HG03571 (cell line): Measurements from ENCODE around the gene VDAC1.

Experiments
- ATAC-seq: cut with Tn5 transposase; IDR thresholded peaks from one replicate; pipeline ENCODE4 v1.9.1; 2021; ENCODE audit not compliant: unreplicated experiment

VDAC1 gene

GRCh38 chr5:134025786-134026185 lies 21.0 kb upstream of the VDAC1 start:
- ATAC-seq = no peak

GRCh38 chr5:134024811-134025210 lies 20.0 kb upstream of the VDAC1 start:
- no peak for ATAC-seq

- no peak for ATAC-seq
Observed at GRCh38 chr5:134022333-134022732, 17.6 kb upstream of the VDAC1 start.

GRCh38 chr5:134020188-134020587 lies 15.4 kb upstream of the VDAC1 start:
- no peak for ATAC-seq

GRCh38 chr5:134019636-134020035 lies 14.9 kb upstream of the VDAC1 start:
- no peak for ATAC-seq

GRCh38 chr5:134018986-134019316 lies 14.2 kb upstream of the VDAC1 start:
- ATAC-seq = no peak

- ATAC-seq = no peak
Observed at GRCh38 chr5:134018154-134018985, 13.6 kb upstream of the VDAC1 start.

- ATAC-seq = no peak
Observed at GRCh38 chr5:134008266-134008749, 3.5 kb upstream of the VDAC1 start.

- no peak for ATAC-seq
Observed at GRCh38 chr5:134007581-134008265, 2.9 kb upstream of the VDAC1 start.

- ATAC-seq = no peak
Observed at GRCh38 chr5:134006115-134006514, 1.3 kb upstream of the VDAC1 start.

GRCh38 chr5:134005417-134006061 lies 764 bp upstream of the VDAC1 start:
- ATAC-seq = no peak

- ATAC-seq = peak; percentile 36
Observed at GRCh38 chr5:134003817-134004625, 754 bp downstream of the VDAC1 start.

GRCh38 chr5:134003064-134003816 lies 1.5 kb downstream of the VDAC1 start:
- ATAC-seq = no peak

GRCh38 chr5:134001938-134002731 lies 2.6 kb downstream of the VDAC1 start:
- ATAC-seq = no peak

GRCh38 chr5:134000696-134001453 lies 3.9 kb downstream of the VDAC1 start:
- ATAC-seq = no peak

- ATAC-seq = no peak
Observed at GRCh38 chr5:134000091-134000511, 4.7 kb downstream of the VDAC1 start.

GRCh38 chr5:133998807-133999206 lies 6.0 kb downstream of the VDAC1 start:
- no peak for ATAC-seq

GRCh38 chr5:133998042-133998441 lies 6.7 kb downstream of the VDAC1 start:
- ATAC-seq = no peak
